HepG2 (cell line): Measurements from ENCODE around the gene ULK4.
"Not testable (repeated sequence)": the region's sequence is repeated elsewhere in the genome, so short reads cannot be mapped to it uniquely, and the experiment has no call there.

Source experiments
- ATF1 ChIP-seq: IDR thresholded peaks from 2 replicates; pipeline ENCODE4 v1.6.1; 2016; ENCODE audit warnings: mild to moderate bottlenecking, control low read depth
- CTCF ChIP-seq: sonication (generic); formaldehyde crosslinking; IDR thresholded peaks from 2 replicates; pipeline ENCODE4 v1.5.0; 2020; ENCODE audit warnings: mild to moderate bottlenecking, missing genetic modification reagents, moderate library complexity
- JUNB ChIP-seq: sonication (generic); formaldehyde crosslinking; IDR thresholded peaks from 2 replicates; pipeline ENCODE4 v1.8.0; 2022; ENCODE audit warnings: missing genetic modification reagents, mild to moderate bottlenecking, borderline replicate concordance
- NFYB ChIP-seq: sonication (generic); formaldehyde crosslinking; IDR thresholded peaks from 2 replicates; pipeline ENCODE4 v1.4.0; 2020; ENCODE audit warnings: missing genetic modification reagents
- POLR2AphosphoS5 ChIP-seq: IDR thresholded peaks from 2 replicates; pipeline ENCODE4 v1.6.1; 2012; ENCODE audit warnings: low read depth, low read length
- RBM22 ChIP-seq: fragments of 200-400 bp; formaldehyde crosslinking; optimal IDR thresholded peaks from 2 replicates; pipeline ENCODE3; 2017; ENCODE audit warnings: mild to moderate bottlenecking, low read length, moderate library complexity
- ZNF549 ChIP-seq: sonication (generic); formaldehyde crosslinking; IDR thresholded peaks from 2 replicates; pipeline ENCODE4 v1.5.0; 2020; ENCODE audit warnings: missing genetic modification reagents

DNA sequence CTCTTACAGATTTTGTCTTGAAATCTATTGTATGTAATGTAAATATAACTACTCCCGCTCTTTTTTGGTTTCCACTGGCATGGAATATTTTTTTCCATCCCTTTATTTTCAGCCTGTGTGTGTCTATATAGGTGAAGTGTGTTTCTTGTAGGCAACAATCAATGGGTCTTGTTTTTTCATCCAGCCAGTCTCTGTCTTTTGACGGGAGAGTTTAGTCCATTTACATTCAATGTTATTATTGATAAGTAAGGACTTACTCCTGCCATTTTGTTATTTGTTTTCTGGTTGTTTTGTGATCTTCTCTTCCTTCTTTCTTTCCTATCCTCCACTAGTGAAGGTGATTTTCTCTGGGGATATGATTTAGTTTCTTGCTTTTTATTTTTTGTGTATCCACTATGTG, 101.4 kb downstream of the ULK4 start:
- not testable (repeated sequence) for TF ChIP-seq ATF1 (CRISPR knock-in tag); JUNB (CRISPR knock-in tag); CTCF; NFYB; RBM22; POLR2AphosphoS5; ZNF549 (CRISPR knock-in tag)
